ENCODE results near the gene HSPBAP1. TPM values are rescaled to one million over a fixed set of nuclear protein-coding genes. Genes with fewer than 3 reads are reported as not detected.

HSPBAP1 gene
- total and polyA plus RNA-seq, 9 donors, result 5.3 to 12.8 (median 9.3) TPM

DNA sequence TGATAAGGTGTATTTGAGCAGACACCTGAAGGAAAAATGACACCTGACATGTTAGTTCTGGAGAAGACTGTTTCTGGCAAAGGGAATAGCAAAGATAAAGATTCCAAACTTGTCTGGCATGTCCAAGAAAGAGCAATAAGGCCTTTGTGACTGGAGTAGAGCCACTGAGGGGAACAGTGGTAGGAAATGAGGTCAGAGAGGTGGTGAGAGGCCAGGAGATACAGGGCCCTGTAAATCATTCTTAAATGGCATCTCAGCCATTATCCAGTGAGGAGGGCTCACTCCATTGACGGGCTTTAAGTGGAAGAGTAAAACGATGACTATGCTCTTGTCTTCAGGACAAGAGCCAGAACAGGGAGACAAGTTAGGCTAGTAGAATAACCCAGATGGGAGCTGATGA is 5.7 kb upstream of the HSPBAP1 start:
- H3K4me3 ChIP-seq, result no peak overlapping the region
- H3K36me3 ChIP-seq, result no peaks in the 10 kb centered on the region
- WGBS, 3 donors, result 79 to 89% (median 88%) methylated on average over 2 of the region's 2 CpGs
- H3K9me3 ChIP-seq, result no peaks in the 10 kb centered on the region
- H3K27me3 ChIP-seq, result no peaks in the 10 kb centered on the region
- intact Hi-C loops (cut with DNase I), result loop anchor here in 1 of 4 donors (10.0 kb wide), 1 partner anchor 415 kb away; the partner anchor contains the start of genes FAM162A and MIX23
- DNase-seq, result no peak
- TF ChIP-seq EP300 (IDR thresholded peaks at IDR 0.05), result no peak
- no peak for TF ChIP-seq POLR2A (IDR thresholded peaks at IDR 0.05)
- TF ChIP-seq, protein P1, sequence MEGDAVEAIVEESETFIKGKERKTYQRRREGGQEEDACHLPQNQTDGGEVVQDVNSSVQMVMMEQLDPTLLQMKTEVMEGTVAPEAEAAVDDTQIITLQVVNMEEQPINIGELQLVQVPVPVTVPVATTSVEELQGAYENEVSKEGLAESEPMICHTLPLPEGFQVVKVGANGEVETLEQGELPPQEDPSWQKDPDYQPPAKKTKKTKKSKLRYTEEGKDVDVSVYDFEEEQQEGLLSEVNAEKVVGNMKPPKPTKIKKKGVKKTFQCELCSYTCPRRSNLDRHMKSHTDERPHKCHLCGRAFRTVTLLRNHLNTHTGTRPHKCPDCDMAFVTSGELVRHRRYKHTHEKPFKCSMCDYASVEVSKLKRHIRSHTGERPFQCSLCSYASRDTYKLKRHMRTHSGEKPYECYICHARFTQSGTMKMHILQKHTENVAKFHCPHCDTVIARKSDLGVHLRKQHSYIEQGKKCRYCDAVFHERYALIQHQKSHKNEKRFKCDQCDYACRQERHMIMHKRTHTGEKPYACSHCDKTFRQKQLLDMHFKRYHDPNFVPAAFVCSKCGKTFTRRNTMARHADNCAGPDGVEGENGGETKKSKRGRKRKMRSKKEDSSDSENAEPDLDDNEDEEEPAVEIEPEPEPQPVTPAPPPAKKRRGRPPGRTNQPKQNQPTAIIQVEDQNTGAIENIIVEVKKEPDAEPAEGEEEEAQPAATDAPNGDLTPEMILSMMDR (IDR thresholded peaks at IDR 0.05), result no peak
- H3K27ac ChIP-seq, result no peak overlapping the region
- peaks cover 5% of the 10 kb centered on the region for H3K4me1 ChIP-seq (ENCODE audit: insufficient read depth)

DNA sequence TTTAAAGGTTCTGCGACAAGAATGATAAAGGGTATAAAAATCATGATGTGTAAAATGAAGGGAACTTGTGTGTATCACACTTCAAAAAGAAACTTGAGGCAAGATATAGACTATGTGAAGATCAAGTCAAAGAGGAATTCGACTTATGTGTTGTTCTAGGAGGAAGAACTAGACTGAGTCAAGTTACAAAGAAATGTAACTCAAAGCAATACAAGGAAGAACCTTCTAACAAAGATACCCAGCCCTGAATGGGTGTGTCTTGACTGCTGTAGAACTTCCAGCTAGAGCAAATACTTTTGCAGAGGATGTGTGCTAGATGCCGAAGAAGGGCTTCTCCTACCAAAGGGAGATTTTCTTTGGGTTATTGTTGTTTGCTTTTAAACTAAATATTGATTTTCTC is 3.7 kb upstream of the HSPBAP1 start:
- intact Hi-C loops (cut with DNase I), result loop anchor here in 1 of 4 donors (10.0 kb wide), 1 partner anchor 412 kb away; the partner anchor contains the start of genes FAM162A and MIX23

DNA sequence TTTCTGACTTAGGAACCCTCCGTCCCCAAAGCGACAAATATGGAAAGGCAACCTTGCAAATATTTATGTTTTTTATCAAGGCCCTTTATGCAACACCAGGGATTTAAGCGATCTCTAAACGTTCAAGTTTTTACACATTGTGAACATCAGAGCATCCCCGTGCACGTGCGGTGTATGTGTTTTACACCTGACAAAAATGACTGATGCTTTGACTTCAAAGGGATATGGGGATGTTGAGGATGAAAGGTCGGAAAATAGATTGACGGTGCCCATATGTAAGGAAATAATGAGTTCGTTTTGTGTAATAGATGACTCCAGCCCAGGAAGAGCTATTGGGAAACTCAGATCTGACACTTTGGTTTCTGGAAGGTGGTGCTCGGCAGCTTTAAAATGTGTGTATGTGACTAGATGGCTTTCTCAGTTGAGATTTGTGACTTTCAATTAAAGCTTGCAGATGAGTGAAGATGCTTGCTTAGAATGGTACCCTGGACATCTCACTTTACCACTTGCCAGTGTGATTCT is 2.1 kb upstream of the HSPBAP1 start:
- no peaks in the 10 kb centered on the region for H3K36me3 ChIP-seq
- H3K27me3 ChIP-seq, result no peaks in the 10 kb centered on the region
- H3K4me3 ChIP-seq, result peak overlapping the region; percentile 85
- TF ChIP-seq, protein P1 (IDR thresholded peaks at IDR 0.05), result no peak
- TF ChIP-seq EP300 (IDR thresholded peaks at IDR 0.05) (no peak), POLR2A (IDR thresholded peaks at IDR 0.05) (no peak)
- intact Hi-C loops (cut with DNase I), result loop anchor here in 1 of 4 donors (10.0 kb wide), 1 partner anchor 411 kb away; the partner anchor contains the start of genes FAM162A and MIX23
- no peak for DNase-seq
- H3K9me3 ChIP-seq, result no peaks in the 10 kb centered on the region
- peak overlapping the region; percentile 93 to 95 for H3K27ac ChIP-seq
- H3K4me1 ChIP-seq (ENCODE audit: insufficient read depth), result peaks cover 4% of the 10 kb centered on the region
- WGBS, 3 donors, result 15 to 20% (median 16%) methylated on average over 11 of the region's 11 CpGs

More for the DNA sequence above, 3.7 kb upstream of the HSPBAP1 start:
- WGBS, 3 donors, result 91 to 97% (median 94%) methylated on average over 3 of the region's 3 CpGs
- Histone ChIP-seq H3K27ac (no peak overlapping the region), H3K4me3 (no peak overlapping the region), H3K4me1 (ENCODE audit: insufficient read depth) (peaks cover 4% of the 10 kb centered on the region), H3K9me3 (no peaks in the 10 kb centered on the region), H3K27me3 (no peaks in the 10 kb centered on the region), H3K36me3 (no peaks in the 10 kb centered on the region)
- TF ChIP-seq, protein P1 (IDR thresholded peaks at IDR 0.05), result no peak
- TF ChIP-seq POLR2A (IDR thresholded peaks at IDR 0.05), result no peak
- DNase-seq, result no peak

DNA sequence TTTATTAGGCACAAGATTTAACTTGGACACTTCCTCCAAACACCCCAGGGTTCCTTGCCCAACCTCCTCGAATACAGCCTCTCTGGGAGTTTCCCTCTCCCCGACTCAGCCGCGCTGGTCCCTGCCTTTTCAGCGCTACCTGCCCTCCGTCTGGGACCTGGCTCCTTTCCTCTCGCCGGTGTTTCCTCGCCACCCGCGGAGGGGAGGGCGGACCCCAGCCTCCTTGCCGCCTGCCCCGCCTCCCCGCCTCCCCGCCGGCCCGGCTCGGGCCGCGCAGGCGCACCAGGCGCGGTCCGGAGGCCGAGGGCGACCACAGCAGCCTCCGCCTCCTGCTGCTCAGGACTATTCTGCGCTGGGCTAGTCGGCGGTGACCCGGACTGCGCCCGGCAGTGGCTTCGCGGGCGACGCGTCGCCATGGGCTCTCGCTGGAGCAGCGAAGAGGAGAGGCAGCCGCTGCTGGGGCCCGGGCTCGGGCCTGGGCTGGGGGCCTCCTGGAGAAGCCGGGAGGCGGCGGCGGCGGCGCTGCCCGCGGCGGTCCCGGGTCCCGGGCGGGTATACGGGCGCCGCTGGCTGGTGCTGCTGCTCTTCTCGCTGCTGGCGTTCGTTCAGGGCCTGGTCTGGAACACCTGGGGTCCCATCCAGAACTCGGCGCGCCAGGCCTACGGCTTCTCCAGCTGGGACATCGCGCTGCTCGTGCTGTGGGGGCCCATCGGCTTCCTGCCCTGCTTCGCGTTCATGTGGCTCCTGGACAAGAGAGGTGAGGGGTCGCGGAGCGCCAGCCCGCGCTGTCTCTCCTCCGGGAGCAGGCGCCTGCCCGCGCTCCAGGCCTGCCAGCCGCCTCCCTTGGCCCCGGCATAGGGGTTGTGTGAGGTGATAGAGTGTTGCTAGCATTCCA is 1.4 kb upstream of the HSPBAP1 start, which contains the start of gene SLC49A4:
SLC49A4 (plus strand) TSS at position 291 of the 895 bp plus-strand sequence; CDS start at position 415, 124 bp downstream.
- DNase-seq, result peak; percentile 68 to 83 (median 74)
- Histone ChIP-seq H3K27ac (peak within 1 kb of the TSS; percentile 93 to 95), H3K4me3 (peak within 1 kb of the TSS; percentile 85), H3K9me3 (no peaks in the 10 kb centered on the region), H3K36me3 (no peaks in the 10 kb centered on the region), H3K27me3 (no peaks in the 10 kb centered on the region), H3K4me1 (ENCODE audit: insufficient read depth) (peaks cover 4% of the 10 kb centered on the region)
- WGBS, 3 donors, result 0 to 1% (median 1%) methylated on average over 60 to 84 of the region's 84 CpGs
- intact Hi-C loops (cut with DNase I), result loop anchor here in 2 of 4 donors (5.0 to 10.0 kb wide), 2 partner anchors 378 to 410 kb away; partner anchors contain the start of genes FAM162A (in 1 of the 2), MIX23 (in 1 of the 2) and WDR5B (in 1 of the 2)
- TF ChIP-seq EP300 (IDR thresholded peaks at IDR 0.05) (no peak), POLR2A (IDR thresholded peaks at IDR 0.05) (peak; percentile 83)
- TF ChIP-seq, protein P1 (IDR thresholded peaks at IDR 0.05), result peak in 1 of 3 donors; percentile 26

Measured in ovary (tissue), 9 donors.